K562 treated with DMSO at 1 percent for 24 hours (cell line): ENCODE data around the gene CXCL3. TPM values are rescaled to one million over a fixed set of nuclear protein-coding genes. Genes with fewer than 3 reads are reported as not detected.

ENCODE experiments used
- total RNA-seq: library from RNA; unstranded; fragments of 300-600 nt; gene quantifications from 2 replicates; pipeline ENCODE4 v1.2.3, GENCODE V29; 2022; ENCODE audit warnings: low read depth; ENCODE audit not compliant: insufficient read depth

Gene CXCL3
- 23.7 and 28.8 TPM in 2 replicates for total RNA-seq

DNA sequence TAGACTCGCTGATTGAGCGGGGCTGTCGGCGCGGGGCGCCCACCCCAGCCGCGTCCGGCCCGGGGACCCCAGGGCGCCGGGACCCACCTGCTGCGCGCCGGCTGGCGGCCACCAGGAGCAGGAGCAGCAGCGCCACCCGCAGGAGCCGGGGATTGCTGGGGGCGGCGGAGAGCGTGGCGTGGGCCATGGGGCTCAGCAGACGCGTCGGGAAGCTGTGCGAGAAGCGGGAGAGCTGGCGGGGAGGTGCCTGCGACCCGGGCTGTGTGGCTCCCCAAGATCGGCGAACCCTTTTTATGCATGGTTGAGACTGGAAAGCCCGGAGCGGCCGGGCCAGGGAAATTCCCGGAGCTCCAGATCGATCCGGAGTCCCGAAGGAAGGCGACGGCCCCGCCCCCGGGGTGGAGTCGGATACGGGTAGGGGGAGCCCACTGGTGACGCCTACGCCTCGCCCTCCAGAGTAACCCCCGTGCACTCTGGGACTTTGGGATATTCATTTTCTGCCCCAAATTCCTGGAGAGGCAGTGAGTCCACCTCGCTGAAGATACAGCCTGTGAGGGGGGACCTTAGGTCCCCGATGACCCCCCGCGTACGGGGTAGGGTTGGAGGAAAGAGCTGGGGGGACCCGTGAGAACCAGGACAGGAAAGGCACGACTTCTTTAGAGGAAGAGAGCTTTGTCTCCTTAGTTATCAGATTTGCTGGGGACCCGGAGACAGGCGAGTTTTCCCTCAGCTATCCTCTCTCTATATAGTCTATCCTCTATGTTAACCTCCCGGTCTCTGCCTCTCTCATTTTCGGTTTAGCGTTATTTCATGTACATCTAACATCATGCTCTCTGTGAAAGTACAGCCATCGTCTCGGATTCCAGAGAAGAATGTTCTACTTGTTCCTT is at the start of gene CXCL3:
Gene CXCL3 (minus strand): TSS at position 265 of the 890 bp plus-strand sequence. CDS start 78 bp downstream, at position 187.

GRCh38 chr4:73998040-73999011 is 40.2 kb downstream of the CXCL3 start, which contains the start of gene CXCL5:
Gene CXCL5, minus strand, starts transcription at chr4:73998677. Its CDS starts 96 bp downstream, at chr4:73998581.

GRCh38 chr4:73988061-73988460 is 50.4 kb downstream of the CXCL3 start, which contains the start of gene PPBP:
Gene PPBP, minus strand, starts transcription at chr4:73988190. Its CDS starts 87 bp downstream, at chr4:73988103.

Other genes with a start within 250 kb of the CXCL3 start
- gene CXCL6, start 202.0 kb downstream of the CXCL3 start, total RNA-seq, result not detected in 2 replicates
- gene PF4V1, start 185.4 kb downstream of the CXCL3 start, total RNA-seq, result not detected in 2 replicates
- gene CXCL1, start 169.3 kb downstream of the CXCL3 start, total RNA-seq, result 8.5 and 12.1 TPM in 2 replicates
- gene PF4, start 56.7 kb downstream of the CXCL3 start, total RNA-seq, result not detected in 2 replicates
- 0.82 TPM in 1 of 2 replicates, not detected in the other for gene PPBP, start 50.5 kb downstream of the CXCL3 start, total RNA-seq
- gene CXCL5, start 40.0 kb downstream of the CXCL3 start, total RNA-seq, result not detected in 2 replicates
- gene CXCL2, start 60.5 kb upstream of the CXCL3 start, total RNA-seq, result 25.4 and 26.6 TPM in 2 replicates
- 4.6 and 7.5 TPM in 2 replicates for gene MTHFD2L, start 119.4 kb upstream of the CXCL3 start, total RNA-seq